Middle frontal gyrus (tissue), 1 donor: Measurements from ENCODE around the gene GSG1.

Source experiments
- DNase-seq: peaks from one replicate; pipeline ENCODE4 v3.0.0-alpha.2; 2015; ENCODE audit warnings: low spot score; ENCODE audit errors: extremely low spot score

Gene GSG1

GRCh38 chr12:13103391-13104033 is at the start of gene GSG1:
Gene GSG1, minus strand, starts transcription at chr12:13103667. Its CDS starts 155 bp downstream, at chr12:13103512.
- DNase-seq: no peak

GRCh38 chr12:13153180-13153579 is 49.7 kb upstream of the GSG1 start:
- no peak for DNase-seq

- DNase-seq: no peak
These were observed 49.3 kb upstream of the GSG1 start for GRCh38 chr12:13152756-13153155.

DNA sequence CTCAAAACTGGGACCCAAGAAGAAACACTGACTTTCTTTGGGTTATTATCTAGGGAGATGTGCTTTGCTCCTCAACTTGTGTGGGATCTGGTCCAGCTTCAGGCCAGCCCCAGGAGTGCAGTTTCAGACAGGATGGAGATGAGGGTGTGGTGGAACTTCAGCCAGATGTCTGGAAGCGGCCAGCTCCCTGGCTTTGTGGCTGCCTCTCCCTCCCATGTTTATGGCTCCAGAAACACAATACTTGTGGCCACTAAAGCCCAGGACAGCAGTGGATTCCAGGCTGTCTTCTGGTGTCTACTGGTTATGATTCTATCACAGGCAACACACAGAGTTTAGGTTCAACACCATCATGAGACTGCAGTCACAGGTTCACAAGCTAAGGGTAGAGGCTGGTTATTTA is 48.8 kb upstream of the GSG1 start:
- DNase-seq: no peak

- no peak for DNase-seq
These were observed 45.9 kb upstream of the GSG1 start for GRCh38 chr12:13149411-13149810.

GRCh38 chr12:13148485-13148847 is 45.0 kb upstream of the GSG1 start:
- DNase-seq: no peak

DNA sequence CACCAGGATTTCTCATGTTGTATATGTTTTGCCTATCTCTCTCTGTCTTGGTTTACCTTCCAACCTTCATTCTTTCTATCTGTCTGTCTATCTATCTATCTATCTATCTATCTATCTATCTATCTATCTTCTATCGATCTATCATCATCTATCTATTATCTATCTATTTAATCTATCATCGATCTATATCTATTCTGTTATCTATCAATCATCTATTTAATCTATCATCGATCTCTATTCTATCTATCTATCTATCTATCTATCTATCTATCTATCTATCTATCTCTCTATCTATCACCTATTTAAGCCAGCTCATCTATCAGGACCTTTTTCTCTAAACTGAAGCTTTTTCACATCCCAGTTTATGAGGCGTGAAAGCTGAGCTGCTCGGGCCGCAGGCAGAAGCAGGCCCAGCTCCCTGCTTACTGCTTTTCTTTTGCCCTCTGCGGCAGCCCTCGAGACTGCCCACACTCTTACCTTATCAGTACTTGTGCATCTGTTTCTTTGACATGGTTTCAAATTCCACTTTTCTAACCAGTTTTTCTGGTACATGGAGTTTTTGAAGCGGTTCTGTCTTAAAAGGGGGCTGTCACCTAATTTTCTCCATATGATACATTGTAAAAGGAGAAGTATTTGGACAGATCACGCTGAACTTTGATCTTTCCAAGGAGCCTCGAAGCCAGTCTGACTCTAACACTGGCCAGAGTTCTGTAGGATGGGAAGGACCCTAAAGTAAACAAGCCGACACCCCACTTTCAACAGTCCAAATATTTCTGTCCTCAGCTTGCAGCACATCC is 44.4 kb upstream of the GSG1 start:
- no peak for DNase-seq

GRCh38 chr12:13146336-13146938 is 43.0 kb upstream of the GSG1 start:
- DNase-seq: no peak

- no peak for DNase-seq
These were observed 40.9 kb upstream of the GSG1 start for GRCh38 chr12:13144266-13144828.

- DNase-seq: no peak
These were observed 39.3 kb upstream of the GSG1 start for GRCh38 chr12:13142747-13143146.

DNA sequence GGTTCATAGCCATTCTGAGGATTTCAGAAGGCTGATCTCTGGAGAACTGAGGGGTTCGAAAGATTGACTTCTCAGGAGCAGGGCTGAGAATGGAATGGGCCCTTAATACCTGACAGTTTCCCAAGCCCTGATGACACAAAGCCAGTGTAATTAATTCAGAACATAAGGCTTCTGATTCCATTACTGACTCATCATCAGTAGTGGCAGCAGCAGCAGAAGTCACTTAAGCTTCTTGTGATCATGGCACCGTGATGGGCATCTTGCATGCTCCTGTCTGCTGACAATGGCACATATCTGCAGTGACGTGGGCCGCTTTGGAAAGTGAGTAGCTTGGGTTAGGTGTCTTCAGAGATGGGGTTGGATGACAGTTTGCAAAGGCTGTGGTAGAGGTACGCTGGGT is 38.2 kb upstream of the GSG1 start:
- no peak for DNase-seq

GRCh38 chr12:13135371-13136178 is 32.1 kb upstream of the GSG1 start:
- no peak for DNase-seq

- no peak for DNase-seq
These were observed 30.4 kb upstream of the GSG1 start for GRCh38 chr12:13133886-13134285.

DNA sequence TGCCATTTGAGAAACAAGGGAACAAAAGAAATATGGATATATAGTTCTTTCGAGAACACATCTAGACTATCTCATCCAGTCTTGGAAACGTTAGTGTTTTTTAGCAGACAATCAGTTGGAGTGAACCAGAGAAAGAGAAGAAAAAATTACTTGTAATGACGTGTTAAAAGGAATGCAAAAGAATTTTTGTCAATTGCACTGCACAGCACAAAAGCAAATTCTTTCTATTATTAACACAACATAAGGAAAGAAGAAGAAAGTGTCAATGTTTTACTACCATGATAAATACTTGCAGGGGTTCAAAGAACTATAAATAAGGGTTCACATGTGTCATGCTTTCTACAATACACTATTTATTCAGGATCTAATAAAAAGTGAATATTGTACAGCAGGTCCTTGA is 27.5 kb upstream of the GSG1 start:
- DNase-seq: no peak

- no peak for DNase-seq
These were observed 25.0 kb upstream of the GSG1 start for GRCh38 chr12:13128291-13128965.

DNA sequence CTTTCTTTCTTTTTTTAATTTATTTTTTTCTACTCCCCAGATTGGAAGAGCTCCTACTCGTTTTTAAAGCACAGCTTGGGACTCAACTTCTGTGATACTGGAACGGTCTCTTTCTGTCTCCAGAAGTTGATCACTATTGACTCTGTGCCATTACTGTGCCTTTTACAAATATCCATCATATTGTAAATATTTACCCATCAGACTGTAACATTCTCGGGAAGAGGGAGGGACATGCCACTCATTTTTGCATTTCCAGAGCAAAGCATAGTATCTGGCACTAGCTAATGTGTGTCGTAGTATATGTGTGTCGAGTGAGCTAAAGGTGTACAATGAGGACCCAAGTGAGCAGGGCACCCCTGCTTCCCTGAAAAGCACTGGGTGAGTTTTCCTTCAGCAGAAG is 24.0 kb upstream of the GSG1 start:
- DNase-seq: no peak

DNA sequence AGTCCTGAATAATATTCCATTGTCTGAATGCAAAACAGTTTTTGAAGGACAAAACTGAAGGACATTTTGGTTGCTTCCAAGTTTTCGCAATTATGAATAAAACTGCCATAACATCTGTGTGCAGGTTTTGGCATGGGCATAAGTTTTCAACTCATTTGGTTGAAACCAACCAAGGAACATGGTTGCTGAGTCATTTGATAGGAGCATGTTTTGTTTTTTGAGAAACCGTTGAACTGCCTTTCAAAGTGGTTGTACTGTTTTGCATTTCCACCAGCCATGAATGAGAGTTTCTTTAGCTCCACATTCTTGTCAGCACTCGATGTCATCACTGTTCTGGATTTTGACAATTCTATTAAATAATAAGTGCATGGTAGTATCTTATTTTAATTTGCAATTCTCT is 23.0 kb upstream of the GSG1 start:
- DNase-seq: no peak

- no peak for DNase-seq
These were observed 22.5 kb upstream of the GSG1 start for GRCh38 chr12:13125996-13126395.

GRCh38 chr12:13124656-13125505 is 21.4 kb upstream of the GSG1 start:
- DNase-seq: no peak

GRCh38 chr12:13121568-13121967 is 18.1 kb upstream of the GSG1 start:
- DNase-seq: no peak
